GM23338 (cell line): ENCODE results near the gene ASTN1. TPM values are rescaled to one million over a fixed set of nuclear protein-coding genes. Genes with fewer than 3 reads are reported as not detected.

Experiments used
- ATAC-seq: fragments of 200-7000 bp; cut with Tn5 transposase; 3 replicates; pipeline ENCODE4 v1.9.1; 2020
- DNase-seq: peaks from one replicate; pipeline ENCODE4 v3.0.0-alpha.2; 2015; ENCODE audit warnings: low spot score
- H2AFZ ChIP-seq: fragments of 200-600 bp; sonication (generic); 2 replicates; pipeline ENCODE4 v1.8.0; 2016; ENCODE audit warnings: antibody characterized with exemption, mild to moderate bottlenecking, moderate library complexity
- H3F3A ChIP-seq: fragments of 200-600 bp; sonication (generic); replicated peaks from 2 replicates; pipeline ENCODE4 v1.8.0; 2017; ENCODE audit warnings: antibody characterized with exemption, mixed run types, low read depth
- H3K27ac ChIP-seq: fragments of 200-600 bp; sonication (generic); 2 replicates; pipeline ENCODE4 v1.6.1; 2016; ENCODE audit warnings: low read depth
- H3K27me3 ChIP-seq: fragments of 200-600 bp; sonication (generic); 2 replicates; pipeline ENCODE4 v1.8.0; 2016; ENCODE audit warnings: mild to moderate bottlenecking, mixed run types, moderate library complexity; ENCODE audit not compliant: insufficient read depth
- H3K36me3 ChIP-seq: fragments of 200-600 bp; sonication (generic); 2 replicates; pipeline ENCODE4 v1.8.0; 2016; ENCODE audit warnings: mild to moderate bottlenecking; ENCODE audit not compliant: insufficient read depth
- H3K4me1 ChIP-seq: fragments of 200-600 bp; sonication (generic); 2 replicates; pipeline ENCODE4 v1.8.0; 2016; ENCODE audit warnings: mild to moderate bottlenecking, moderate library complexity; ENCODE audit not compliant: insufficient read depth
- H3K4me2 ChIP-seq: fragments of 200-600 bp; sonication (generic); 2 replicates; pipeline ENCODE4 v1.7.1; 2017; ENCODE audit warnings: mixed run types
- H3K4me3 ChIP-seq: fragments of 200-600 bp; sonication (generic); 2 replicates; pipeline ENCODE4 v1.6.1; 2016; ENCODE audit warnings: mixed run types
- H3K79me2 ChIP-seq: fragments of 200-600 bp; sonication (generic); replicated peaks from 2 replicates; pipeline ENCODE4 v1.8.0; 2017; ENCODE audit warnings: mild to moderate bottlenecking; ENCODE audit not compliant: insufficient read depth
- H3K9me2 ChIP-seq: fragments of 200-600 bp; sonication (generic); 2 replicates; pipeline ENCODE4 v1.8.0; 2017; ENCODE audit not compliant: insufficient read depth
- H4K20me1 ChIP-seq: fragments of 200-600 bp; sonication (generic); replicated peaks from 2 replicates; pipeline ENCODE4 v1.8.0; 2017; ENCODE audit warnings: mild to moderate bottlenecking; ENCODE audit not compliant: insufficient read depth
- H3K27ac Mint-ChIP-seq: 2 replicates; pipeline ENCODE4 v1.8.0; 2020; ENCODE audit warnings: inconsistent platforms, mild to moderate bottlenecking, moderate library complexity, mixed read lengths
- H3K27me3 Mint-ChIP-seq: 3 replicates; pipeline ENCODE4 v1.8.0; 2022; ENCODE audit warnings: low read depth, mild to moderate bottlenecking, moderate library complexity, mixed read lengths, inconsistent platforms; ENCODE audit not compliant: insufficient read depth, poor library complexity
- H3K36me3 Mint-ChIP-seq: 3 replicates; pipeline ENCODE4 v1.8.0; 2021; ENCODE audit warnings: low read depth, mild to moderate bottlenecking, inconsistent platforms, moderate library complexity, mixed read lengths
- H3K4me1 Mint-ChIP-seq: 3 replicates; pipeline ENCODE4 v1.8.0; 2020; ENCODE audit warnings: mild to moderate bottlenecking, inconsistent platforms, mixed read lengths
- H3K4me3 Mint-ChIP-seq: 3 replicates; pipeline ENCODE4 v1.8.0; 2021; ENCODE audit warnings: moderate library complexity, mild to moderate bottlenecking, inconsistent platforms, mixed read lengths
- H3K9me3 Mint-ChIP-seq: 3 replicates; pipeline ENCODE4 v1.8.0; 2020; ENCODE audit warnings: moderate library complexity, mild to moderate bottlenecking, inconsistent platforms, mixed read lengths
- CTCF ChIP-seq, 2 experiments: fragments of 200-600 bp in 1 of 2; sonication (generic) in 1 of 2; conservative IDR thresholded peaks; 2 replicates each; pipeline versions ENCODE4 v1.5.1 to v1.6.1; 2016 to 2017; ENCODE audit warnings: antibody characterized with exemption in 2 of 2, low read depth in 2 of 2, mild to moderate bottlenecking in 2 of 2, moderate library complexity in 1 of 2
- NANOG ChIP-seq: IDR thresholded peaks from 2 replicates; pipeline ENCODE4 v1.6.1; 2016; ENCODE audit warnings: antibody characterized with exemption, borderline replicate concordance
- POLR2AphosphoS5 ChIP-seq: IDR thresholded peaks from 2 replicates; pipeline ENCODE4 v1.6.1; 2016; ENCODE audit warnings: antibody characterized with exemption, low read depth
- REST ChIP-seq: IDR thresholded peaks from one replicate; pipeline ENCODE4 v1.6.1; 2018; ENCODE audit warnings: antibody characterized with exemption; ENCODE audit not compliant: unreplicated experiment
- STAT1 ChIP-seq: IDR thresholded peaks from one replicate; pipeline ENCODE4 v1.6.1; 2016; ENCODE audit warnings: antibody characterized with exemption; ENCODE audit not compliant: unreplicated experiment
- polyA plus RNA-seq: library from polyadenylated mRNA; unstranded; fragments of >200 nt; fragmentation: Nextera tagmentation; extraction: Ambion mirVana; gene quantifications from 2 replicates; pipeline ENCODE4 v1.2.1, GENCODE V29; 2016
- total RNA-seq: library from RNA; depleted of rRNA; stranded (reverse); fragments of >200 nt; shearing (Covaris generic); gene quantifications from 2 replicates; pipeline ENCODE4 v1.2.3, GENCODE V29; 2014

Gene ASTN1
- total and polyA plus RNA-seq, 2 experiments from 2014 or later, result 2.0 to 5.2 TPM

GRCh38 chr1:177044390-177044789, 120.1 kb downstream of the ASTN1 start (continued):
- TF ChIP-seq REST, result no peak
- TF ChIP-seq POLR2AphosphoS5, result no peak
- TF ChIP-seq STAT1, result no peak
- TF ChIP-seq NANOG, result no peak

- no peaks in the 10 kb centered on the region for H3K36me3 Mint-ChIP-seq
- no peaks in the 10 kb centered on the region for H3K36me3 ChIP-seq
- H3K27me3 ChIP-seq, result no peaks in the 10 kb centered on the region
- no peak overlapping the region for H3K27ac Mint-ChIP-seq
- TF ChIP-seq STAT1 (no peak), REST (no peak), POLR2AphosphoS5 (no peak), CTCF (conservative IDR thresholded peaks at IDR 0.05; ENCODE audit: low read depth in 2 of 2) (no peak)
- H3K9me3 Mint-ChIP-seq, result no peaks in the 10 kb centered on the region
- DNase-seq (no peak), ATAC-seq (no peak)
- 0 out of 2 replicates have a peak overlapping the region, but pooled peaks have one; percentile 7 for H3K4me2 ChIP-seq
- peaks cover 42% of the 10 kb centered on the region for H3K4me1 Mint-ChIP-seq
- H4K20me1 ChIP-seq, result no peaks in the 10 kb centered on the region
- no peaks in the 10 kb centered on the region for H3F3A ChIP-seq
- no peak overlapping the region for H3K27ac ChIP-seq
- H3K79me2 ChIP-seq, result no peaks in the 10 kb centered on the region
- peaks cover 4% of the 10 kb centered on the region; the same call in 1 of the 2 replicates for H3K9me2 ChIP-seq
- H3K4me3 Mint-ChIP-seq, result no peak overlapping the region
- peaks cover 24% of the 10 kb centered on the region for H3K4me1 ChIP-seq
- H2AFZ ChIP-seq, result no peak overlapping the region
- peaks cover 2% of the 10 kb centered on the region for H3K27me3 Mint-ChIP-seq
- H3K4me3 ChIP-seq, result no peak overlapping the region
Measured at GRCh38 chr1:177043597-177043996, 120.9 kb downstream of the ASTN1 start.
